SK-N-SH treated with all-trans-retinoic acid at 6 μM for 48 hours (cell line): ENCODE measurements around the gene YTHDC1.

ENCODE experiments used
- ATAC-seq: fragments of 200-7000 bp; cut with Tn5 transposase; 3 replicates; pipeline ENCODE4 v1.9.1; 2020; ENCODE audit warnings: mild to moderate bottlenecking, moderate library complexity
- ARNTL ChIP-seq: fragments of 450-650 bp; formaldehyde crosslinking; IDR thresholded peaks from 2 replicates; pipeline ENCODE4 v1.5.0; 2020; ENCODE audit warnings: low read depth, mild to moderate bottlenecking, moderate library complexity, borderline replicate concordance
- CSDC2 ChIP-seq: fragments of 250-450 bp; sonication (Bioruptor Pico); IDR thresholded peaks from 2 replicates; pipeline ENCODE4 v1.5.0; 2020; ENCODE audit warnings: mild to moderate bottlenecking, moderate library complexity
- ESRRG ChIP-seq: fragments of 250-450 bp; sonication (Bioruptor Pico); IDR thresholded peaks from 2 replicates; pipeline ENCODE4 v1.6.1; 2021; ENCODE audit warnings: mild to moderate bottlenecking
- GLIS3 ChIP-seq: fragments of 250-450 bp; sonication (Bioruptor Pico); IDR thresholded peaks from 2 replicates; pipeline ENCODE4 v1.5.0; 2020; ENCODE audit warnings: mild to moderate bottlenecking, moderate library complexity
- OSR1 ChIP-seq: fragments of 250-450 bp; sonication (Bioruptor Pico); IDR thresholded peaks from 2 replicates; pipeline ENCODE4 v1.8.0; 2022; ENCODE audit warnings: moderate library complexity, mild to moderate bottlenecking, inconsistent platforms
- PPARA ChIP-seq: fragments of 250-450 bp; sonication (Bioruptor Pico); IDR thresholded peaks from 2 replicates; pipeline ENCODE4 v1.5.0; 2020; ENCODE audit warnings: mild to moderate bottlenecking, borderline replicate concordance
- SNAI2 ChIP-seq: fragments of 250-450 bp; sonication (Bioruptor Pico); IDR thresholded peaks from 2 replicates; pipeline ENCODE4 v1.5.0; 2020; ENCODE audit warnings: mild to moderate bottlenecking, moderate library complexity
- TCF4 ChIP-seq: fragments of 250-450 bp; sonication (Bioruptor Pico); IDR thresholded peaks from 2 replicates; pipeline ENCODE4 v1.8.0; 2021; ENCODE audit warnings: mild to moderate bottlenecking, moderate library complexity, borderline replicate concordance
- TOX ChIP-seq: fragments of 250-450 bp; sonication (Bioruptor Pico); IDR thresholded peaks from 2 replicates; pipeline ENCODE4 v1.8.0; 2021; ENCODE audit warnings: mild to moderate bottlenecking, moderate library complexity, borderline replicate concordance
- ZC3H10 ChIP-seq: fragments of 250-450 bp; sonication (Bioruptor Pico); IDR thresholded peaks from 2 replicates; pipeline ENCODE4 v1.5.1; 2021; ENCODE audit warnings: mild to moderate bottlenecking, moderate library complexity
- ZFP3 ChIP-seq: fragments of 250-450 bp; sonication (Bioruptor Pico); IDR thresholded peaks from 2 replicates; pipeline ENCODE4 v1.5.0; 2020; ENCODE audit warnings: mild to moderate bottlenecking, moderate library complexity
- ZFP30 ChIP-seq: fragments of 450-650 bp; formaldehyde crosslinking; IDR thresholded peaks from 2 replicates; pipeline ENCODE4 v1.5.0; 2022; ENCODE audit warnings: mild to moderate bottlenecking, moderate library complexity
- ZNF565 ChIP-seq: fragments of 450-650 bp; formaldehyde crosslinking; conservative IDR thresholded peaks from 2 replicates; pipeline ENCODE4 v1.5.0; 2020; ENCODE audit warnings: low read depth, mild to moderate bottlenecking, moderate library complexity
- TF ChIP-seq, protein P1 (sequence below): fragments of 250-450 bp; sonication (Bioruptor Pico); IDR thresholded peaks from 2 replicates; pipeline ENCODE4 v1.5.1; 2020; ENCODE audit warnings: low read depth, mild to moderate bottlenecking, moderate library complexity
- TF ChIP-seq, protein P2 (sequence below): fragments of 250-450 bp; sonication (Bioruptor Pico); IDR thresholded peaks from 2 replicates; pipeline ENCODE4 v1.8.0; 2021; ENCODE audit warnings: low read depth, mild to moderate bottlenecking, moderate library complexity, borderline replicate concordance
- TF ChIP-seq, protein P3 (sequence below): fragments of 250-450 bp; sonication (Bioruptor Pico); IDR thresholded peaks from 2 replicates; pipeline ENCODE4 v1.5.1; 2021; ENCODE audit warnings: mild to moderate bottlenecking, moderate library complexity
- TF ChIP-seq, protein P4 (sequence below): fragments of 250-450 bp; sonication (Bioruptor Pico); IDR thresholded peaks from 2 replicates; pipeline ENCODE4 v1.8.0; 2020; ENCODE audit warnings: mild to moderate bottlenecking, moderate library complexity, borderline replicate concordance
- TF ChIP-seq, protein P5 (sequence below): fragments of 250-450 bp; sonication (Bioruptor Pico); IDR thresholded peaks from 2 replicates; pipeline ENCODE4 v1.5.0; 2020; ENCODE audit warnings: mild to moderate bottlenecking, moderate library complexity

YTHDC1 gene

DNA sequence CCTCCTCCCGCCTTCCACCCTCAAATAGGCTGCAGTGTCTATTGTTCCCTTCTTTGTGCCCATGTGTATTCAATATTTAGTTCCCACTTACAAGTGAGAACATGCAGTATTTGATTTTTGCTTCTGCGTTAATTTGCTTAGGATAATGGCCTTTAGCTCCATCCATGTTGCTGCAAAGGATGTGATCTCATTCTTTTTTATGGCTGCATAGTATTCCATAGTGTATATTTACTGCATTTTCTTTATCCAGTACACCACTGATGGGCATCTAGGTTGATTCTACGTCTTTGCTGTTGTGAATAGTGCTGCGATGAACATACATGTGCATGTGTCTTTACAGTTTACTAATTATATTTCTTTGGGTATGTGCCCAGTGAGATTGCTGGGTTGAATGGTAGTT, 52.8 kb downstream of the YTHDC1 start:
- no peak for ATAC-seq
- TF ChIP-seq, protein P1, sequence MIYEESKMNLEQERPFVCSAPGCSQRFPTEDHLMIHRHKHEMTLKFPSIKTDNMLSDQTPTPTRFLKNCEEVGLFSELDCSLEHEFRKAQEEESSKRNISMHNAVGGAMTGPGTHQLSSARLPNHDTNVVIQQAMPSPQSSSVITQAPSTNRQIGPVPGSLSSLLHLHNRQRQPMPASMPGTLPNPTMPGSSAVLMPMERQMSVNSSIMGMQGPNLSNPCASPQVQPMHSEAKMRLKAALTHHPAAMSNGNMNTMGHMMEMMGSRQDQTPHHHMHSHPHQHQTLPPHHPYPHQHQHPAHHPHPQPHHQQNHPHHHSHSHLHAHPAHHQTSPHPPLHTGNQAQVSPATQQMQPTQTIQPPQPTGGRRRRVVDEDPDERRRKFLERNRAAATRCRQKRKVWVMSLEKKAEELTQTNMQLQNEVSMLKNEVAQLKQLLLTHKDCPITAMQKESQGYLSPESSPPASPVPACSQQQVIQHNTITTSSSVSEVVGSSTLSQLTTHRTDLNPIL (CRISPR knock-in tag): no peak
- TF ChIP-seq, protein P2, sequence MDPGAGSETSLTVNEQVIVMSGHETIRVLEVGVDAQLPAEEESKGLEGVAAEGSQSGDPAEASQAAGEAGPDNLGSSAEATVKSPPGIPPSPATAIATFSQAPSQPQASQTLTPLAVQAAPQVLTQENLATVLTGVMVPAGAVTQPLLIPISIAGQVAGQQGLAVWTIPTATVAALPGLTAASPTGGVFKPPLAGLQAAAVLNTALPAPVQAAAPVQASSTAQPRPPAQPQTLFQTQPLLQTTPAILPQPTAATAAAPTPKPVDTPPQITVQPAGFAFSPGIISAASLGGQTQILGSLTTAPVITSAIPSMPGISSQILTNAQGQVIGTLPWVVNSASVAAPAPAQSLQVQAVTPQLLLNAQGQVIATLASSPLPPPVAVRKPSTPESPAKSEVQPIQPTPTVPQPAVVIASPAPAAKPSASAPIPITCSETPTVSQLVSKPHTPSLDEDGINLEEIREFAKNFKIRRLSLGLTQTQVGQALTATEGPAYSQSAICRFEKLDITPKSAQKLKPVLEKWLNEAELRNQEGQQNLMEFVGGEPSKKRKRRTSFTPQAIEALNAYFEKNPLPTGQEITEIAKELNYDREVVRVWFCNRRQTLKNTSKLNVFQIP (CRISPR knock-in tag): no peak
- TF ChIP-seq, all 23 proteins: peak for 0

DNA sequence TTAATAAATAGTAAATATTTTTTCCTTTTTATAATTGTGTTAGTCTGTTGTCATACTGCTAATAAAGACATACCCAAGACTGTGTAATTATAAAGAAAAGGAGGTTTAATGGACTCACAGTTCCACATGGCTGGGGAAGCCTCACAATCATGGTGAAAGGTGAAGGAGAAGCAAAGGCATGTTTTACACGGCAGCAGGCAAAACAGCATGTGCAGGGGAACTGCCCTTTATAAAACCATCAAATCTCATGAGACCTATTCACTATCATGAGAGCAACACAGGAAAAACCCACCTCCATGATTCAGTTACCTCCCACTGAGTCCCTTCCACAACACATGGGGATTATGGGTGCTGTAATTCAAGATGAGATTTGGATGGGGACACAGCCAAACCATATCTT, 58.6 kb downstream of the YTHDC1 start:
- ATAC-seq: no peak
- no peak for TF ChIP-seq ARNTL (CRISPR knock-in tag)
- TF ChIP-seq, protein P3, sequence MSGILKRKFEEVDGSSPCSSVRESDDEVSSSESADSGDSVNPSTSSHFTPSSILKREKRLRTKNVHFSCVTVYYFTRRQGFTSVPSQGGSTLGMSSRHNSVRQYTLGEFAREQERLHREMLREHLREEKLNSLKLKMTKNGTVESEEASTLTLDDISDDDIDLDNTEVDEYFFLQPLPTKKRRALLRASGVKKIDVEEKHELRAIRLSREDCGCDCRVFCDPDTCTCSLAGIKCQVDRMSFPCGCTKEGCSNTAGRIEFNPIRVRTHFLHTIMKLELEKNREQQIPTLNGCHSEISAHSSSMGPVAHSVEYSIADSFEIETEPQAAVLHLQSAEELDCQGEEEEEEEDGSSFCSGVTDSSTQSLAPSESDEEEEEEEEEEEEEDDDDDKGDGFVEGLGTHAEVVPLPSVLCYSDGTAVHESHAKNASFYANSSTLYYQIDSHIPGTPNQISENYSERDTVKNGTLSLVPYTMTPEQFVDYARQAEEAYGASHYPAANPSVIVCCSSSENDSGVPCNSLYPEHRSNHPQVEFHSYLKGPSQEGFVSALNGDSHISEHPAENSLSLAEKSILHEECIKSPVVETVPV (CRISPR knock-in tag): no peak
- TF ChIP-seq ZNF565 (CRISPR knock-in tag): no peak
- TF ChIP-seq, protein P4, sequence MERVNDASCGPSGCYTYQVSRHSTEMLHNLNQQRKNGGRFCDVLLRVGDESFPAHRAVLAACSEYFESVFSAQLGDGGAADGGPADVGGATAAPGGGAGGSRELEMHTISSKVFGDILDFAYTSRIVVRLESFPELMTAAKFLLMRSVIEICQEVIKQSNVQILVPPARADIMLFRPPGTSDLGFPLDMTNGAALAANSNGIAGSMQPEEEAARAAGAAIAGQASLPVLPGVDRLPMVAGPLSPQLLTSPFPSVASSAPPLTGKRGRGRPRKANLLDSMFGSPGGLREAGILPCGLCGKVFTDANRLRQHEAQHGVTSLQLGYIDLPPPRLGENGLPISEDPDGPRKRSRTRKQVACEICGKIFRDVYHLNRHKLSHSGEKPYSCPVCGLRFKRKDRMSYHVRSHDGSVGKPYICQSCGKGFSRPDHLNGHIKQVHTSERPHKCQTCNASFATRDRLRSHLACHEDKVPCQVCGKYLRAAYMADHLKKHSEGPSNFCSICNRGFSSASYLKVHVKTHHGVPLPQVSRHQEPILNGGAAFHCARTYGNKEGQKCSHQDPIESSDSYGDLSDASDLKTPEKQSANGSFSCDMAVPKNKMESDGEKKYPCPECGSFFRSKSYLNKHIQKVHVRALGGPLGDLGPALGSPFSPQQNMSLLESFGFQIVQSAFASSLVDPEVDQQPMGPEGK (CRISPR knock-in tag): no peak
- no peak for TF ChIP-seq TOX (CRISPR knock-in tag)
- TF ChIP-seq CSDC2 (CRISPR knock-in tag): no peak
- TF ChIP-seq SNAI2 (CRISPR knock-in tag): no peak
- TF ChIP-seq, protein P5, sequence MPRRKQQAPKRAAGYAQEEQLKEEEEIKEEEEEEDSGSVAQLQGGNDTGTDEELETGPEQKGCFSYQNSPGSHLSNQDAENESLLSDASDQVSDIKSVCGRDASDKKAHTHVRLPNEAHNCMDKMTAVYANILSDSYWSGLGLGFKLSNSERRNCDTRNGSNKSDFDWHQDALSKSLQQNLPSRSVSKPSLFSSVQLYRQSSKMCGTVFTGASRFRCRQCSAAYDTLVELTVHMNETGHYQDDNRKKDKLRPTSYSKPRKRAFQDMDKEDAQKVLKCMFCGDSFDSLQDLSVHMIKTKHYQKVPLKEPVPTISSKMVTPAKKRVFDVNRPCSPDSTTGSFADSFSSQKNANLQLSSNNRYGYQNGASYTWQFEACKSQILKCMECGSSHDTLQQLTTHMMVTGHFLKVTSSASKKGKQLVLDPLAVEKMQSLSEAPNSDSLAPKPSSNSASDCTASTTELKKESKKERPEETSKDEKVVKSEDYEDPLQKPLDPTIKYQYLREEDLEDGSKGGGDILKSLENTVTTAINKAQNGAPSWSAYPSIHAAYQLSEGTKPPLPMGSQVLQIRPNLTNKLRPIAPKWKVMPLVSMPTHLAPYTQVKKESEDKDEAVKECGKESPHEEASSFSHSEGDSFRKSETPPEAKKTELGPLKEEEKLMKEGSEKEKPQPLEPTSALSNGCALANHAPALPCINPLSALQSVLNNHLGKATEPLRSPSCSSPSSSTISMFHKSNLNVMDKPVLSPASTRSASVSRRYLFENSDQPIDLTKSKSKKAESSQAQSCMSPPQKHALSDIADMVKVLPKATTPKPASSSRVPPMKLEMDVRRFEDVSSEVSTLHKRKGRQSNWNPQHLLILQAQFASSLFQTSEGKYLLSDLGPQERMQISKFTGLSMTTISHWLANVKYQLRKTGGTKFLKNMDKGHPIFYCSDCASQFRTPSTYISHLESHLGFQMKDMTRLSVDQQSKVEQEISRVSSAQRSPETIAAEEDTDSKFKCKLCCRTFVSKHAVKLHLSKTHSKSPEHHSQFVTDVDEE (CRISPR knock-in tag): no peak
- TF ChIP-seq, protein P2 (CRISPR knock-in tag): no peak
- no peak for TF ChIP-seq TCF4 (CRISPR knock-in tag)
- TF ChIP-seq OSR1 (CRISPR knock-in tag): no peak
- no peak for TF ChIP-seq ESRRG (CRISPR knock-in tag)
- TF ChIP-seq, protein P1 (CRISPR knock-in tag): no peak
- no peak for TF ChIP-seq ZC3H10 (CRISPR knock-in tag)
- no peak for TF ChIP-seq ZFP3
- no peak for TF ChIP-seq GLIS3 (CRISPR knock-in tag)

DNA sequence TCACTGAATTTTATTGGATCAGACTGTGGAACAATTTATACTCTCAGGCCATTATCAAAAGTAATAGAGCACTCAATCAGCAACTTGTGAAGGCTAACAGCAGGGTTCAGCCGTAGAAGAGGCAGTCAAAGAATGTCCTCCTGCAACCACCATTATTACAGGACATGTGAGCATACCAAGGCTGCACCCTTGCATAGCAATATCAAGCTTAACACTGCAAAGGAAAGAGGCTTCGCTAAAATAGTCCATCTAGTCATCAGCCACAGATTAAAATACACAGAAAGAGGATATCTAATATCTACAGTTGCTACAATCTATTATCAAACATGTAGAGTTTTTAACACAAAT, 61.5 kb downstream of the YTHDC1 start:
- TF ChIP-seq, protein P5 (CRISPR knock-in tag): no peak
- TF ChIP-seq CSDC2 (CRISPR knock-in tag) (no peak), PPARA (no peak), ZFP30 (CRISPR knock-in tag) (no peak)
- TF ChIP-seq, protein P4 (CRISPR knock-in tag): no peak
- ATAC-seq: no peak
